Adrenal gland (tissue), 12 donors: ENCODE data around the gene FBXO10. TPM values are rescaled to one million over a fixed set of nuclear protein-coding genes. Genes with fewer than 3 reads are reported as not detected.

Experiments
- DNase-seq, 7 donors: peaks; one replicate each; pipeline ENCODE4 v3.0.0-alpha.2; 2019 to 2020
- H3K27ac ChIP-seq, 5 donors: fragments of 200-600 bp; sonication (generic) in 4 of 5; 1 replicate in 3 of 5; 2 replicates in 2 of 5; pipeline versions ENCODE4 v1.5.1 to v1.8.0; 2016 to 2020; ENCODE audit warnings: mild to moderate bottlenecking in 1 of 5
- H3K27me3 ChIP-seq: fragments of 200-600 bp; 2 replicates; pipeline ENCODE4 v1.8.0; 2021
- H3K36me3 ChIP-seq, 2 donors: fragments of 200-600 bp; replicated peaks in 1 of 2; 1 replicate in 1 of 2; 2 replicates in 1 of 2; pipeline versions ENCODE4 v1.5.1 to v1.8.0; 2018 to 2022
- H3K4me1 ChIP-seq, 2 donors: fragments of 200-600 bp; replicated peaks in 1 of 2; 1 replicate in 1 of 2; 2 replicates in 1 of 2; pipeline versions ENCODE4 v1.5.1 to v1.8.0; 2018 to 2021
- H3K4me3 ChIP-seq, 4 donors: fragments of 200-600 bp; sonication (generic) in 3 of 4; one replicate each; pipeline ENCODE4 v1.5.1; 2016 to 2018
- H3K9me3 ChIP-seq, 3 donors: fragments of 200-600 bp; sonication (generic) in 1 of 3; replicated peaks in 1 of 3; 1 replicate in 2 of 3; 2 replicates in 1 of 3; pipeline versions ENCODE4 v1.5.1 to v1.8.0; 2016 to 2021
- CTCF ChIP-seq, 6 experiments: fragments of 450-650 bp in 4 of 6; fragments of 200-600 bp in 2 of 6; sonication (generic) in 1 of 6; IDR thresholded peaks; 1 replicate in 5 of 6; 2 replicates in 1 of 6; pipeline versions ENCODE4 v1.5.1 to v1.8.0; 2016 to 2021; ENCODE audit warnings: antibody characterized with exemption in 6 of 6, mild to moderate bottlenecking in 2 of 6, moderate library complexity in 1 of 6
- POLR2A ChIP-seq, 2 donors: fragments of 450-650 bp; IDR thresholded peaks; one replicate each; pipeline ENCODE4 v1.6.1; 2017; ENCODE audit warnings: antibody characterized with exemption in 2 of 2, mild to moderate bottlenecking in 2 of 2, moderate library complexity in 1 of 2
- WGBS, 4 donors: extraction: QIAGEN DNeasy Blood & Tissue Kit in 2 of 4; methylation state at CpG; one replicate each; pipeline versions ENCODE4 v1.1.5 to v1.1.7; 2013 to 2017; 5-methylcytosine and 5-hydroxymethylcytosine counted together
- intact Hi-C, 2 donors: fragments of 100-400 bp; cut with DNase I; formaldehyde crosslinking; loops; one replicate each; pipeline versions ENCODE4 v1.14.1 to v1.15.0; 2022 to 2023
- polyA plus RNA-seq, 3 donors: library from polyadenylated mRNA; stranded (reverse); fragments of 200-250 nt in 2 of 3; fragments of 350-450 nt in 1 of 3; fragmentation: Illumina TruSeq in 1 of 3; extraction: RNeasy Lipid Tissue Mini Kit (QIAGEN cat#74804) in 1 of 3; gene quantifications; one replicate each; pipeline ENCODE4 v1.2.3, GENCODE V29; 2013 to 2014
- total RNA-seq, 9 donors: library from RNA; depleted of rRNA in 4 of 9; stranded (reverse); fragments of >200 nt in 4 of 9; fragments of 120-200 nt in 1 of 9; fragmentation: NEBNext Ultra II Directional in 1 of 9; extraction: Animal tissue kit (Norgen Biotek cat#: 25700) in 1 of 9; gene quantifications; one replicate each; pipeline versions ENCODE4 v1.1.0 to v1.2.4, GENCODE V29; 2013 to 2023
- donor health status: healthy with polysubstance abuse.
- donor health status: Bipolar disorder and iron deficiency.
- donor health status: DM: yes; HTN: yes; CAD: no.
- donor health status: DM: no; HTN: no; CAD: no.
- donor health status: DM: no; HTN: no; CAD: no.
- donor health status: DM: yes; HTN: yes; CAD: no.

The FBXO10 gene
- total and polyA plus RNA-seq, 12 donors, result 7.2 to 86.6 (median 12.3) TPM

- H3K36me3 ChIP-seq, result peaks cover 0 to 39% of the 10 kb centered on the region in 2 donors
- no peaks in the 10 kb centered on the region for H3K27me3 ChIP-seq
- no peak overlapping the region for H3K27ac ChIP-seq
Observed at GRCh38 chr9:37582548-37583157, 6.5 kb upstream of the FBXO10 start.

GRCh38 chr9:37575511-37575914, 667 bp downstream of the FBXO10 start:
- H3K4me3 ChIP-seq, result peak overlapping the region; percentile 44 to 93 (median 74)
- no peaks in the 10 kb centered on the region for H3K36me3 ChIP-seq
- WGBS, 4 donors, result 1 to 6% (median 3%) methylated on average over 5 of the region's 5 CpGs
- no peaks in the 10 kb centered on the region for H3K27me3 ChIP-seq
- intact Hi-C loops, result loop anchor here in 1 of 2 donors (10.0 kb wide), 1 partner anchor 91 kb away; the partner anchor contains the start of gene POLR1E
- H3K27ac ChIP-seq, result peak overlapping the region; percentile 9 to 94 (median 90)
- no peaks in the 10 kb centered on the region for H3K9me3 ChIP-seq
- H3K4me1 ChIP-seq, result peaks cover 9 to 37% of the 10 kb centered on the region in 2 donors
- DNase-seq, result no peak
- TF ChIP-seq POLR2A (IDR thresholded peaks at IDR 0.05) (no peak), CTCF (IDR thresholded peaks at IDR 0.05) (no peak)

More at GRCh38 chr9:37582548-37583157, 6.5 kb upstream of the FBXO10 start:
- 64 to 73% (median 70%) methylated on average over 6 of the region's 6 CpGs for WGBS, 4 donors
- H3K4me1 ChIP-seq, result no peaks in the 10 kb centered on the region
- H3K9me3 ChIP-seq, result no peaks in the 10 kb centered on the region
- TF ChIP-seq POLR2A (IDR thresholded peaks at IDR 0.05), result no peak
- TF ChIP-seq CTCF (IDR thresholded peaks at IDR 0.05), result peak; percentile 48 to 75 (median 68)
- no peak overlapping the region for H3K4me3 ChIP-seq
- intact Hi-C loops, result loop anchor here in 1 of 2 donors (10.0 kb wide), 1 partner anchor 98 kb away; the partner anchor contains the start of gene POLR1E
- peak in 1 of 7 donors; percentile 27 for DNase-seq

GRCh38 chr9:37575001-37575400, 1.2 kb downstream of the FBXO10 start:
- H3K4me1 ChIP-seq, result peaks cover 9 to 37% of the 10 kb centered on the region in 2 donors
- H3K4me3 ChIP-seq, result peak overlapping the region in 1 of 4 donors; percentile 93
- 36 to 46% (median 44%) methylated on average over 5 of the region's 5 CpGs for WGBS, 4 donors
- TF ChIP-seq POLR2A (IDR thresholded peaks at IDR 0.05) (no peak), CTCF (IDR thresholded peaks at IDR 0.05) (no peak)
- no peak for DNase-seq
- intact Hi-C loops, result loop anchor here in 1 of 2 donors (10.0 kb wide), 1 partner anchor 90 kb away; the partner anchor contains the start of gene POLR1E
- H3K36me3 ChIP-seq, result no peaks in the 10 kb centered on the region
- H3K27ac ChIP-seq, result peak overlapping the region in 4 of 5 donors; percentile 79 to 94 (median 90)
- no peaks in the 10 kb centered on the region for H3K27me3 ChIP-seq
- H3K9me3 ChIP-seq, result no peaks in the 10 kb centered on the region

GRCh38 chr9:37574241-37574721, 1.9 kb downstream of the FBXO10 start:
- intact Hi-C loops, result loop anchor here in 1 of 2 donors (10.0 kb wide), 1 partner anchor 89 kb away; the partner anchor contains the start of gene POLR1E
- H3K36me3 ChIP-seq, result no peaks in the 10 kb centered on the region
- no peaks in the 10 kb centered on the region for H3K9me3 ChIP-seq
- DNase-seq, result no peak
- H3K4me3 ChIP-seq, result no peak overlapping the region
- H3K27me3 ChIP-seq, result no peaks in the 10 kb centered on the region
- H3K4me1 ChIP-seq, result peaks cover 9 to 37% of the 10 kb centered on the region in 2 donors
- no peak for TF ChIP-seq POLR2A (IDR thresholded peaks at IDR 0.05)
- no peak for TF ChIP-seq CTCF (IDR thresholded peaks at IDR 0.05)
- 53 to 66% (median 57%) methylated on average over 5 of the region's 5 CpGs for WGBS, 4 donors
- peak overlapping the region in 2 of 5 donors; percentile 59 to 90 for H3K27ac ChIP-seq
